Ovary (tissue), 9 donors: ENCODE data around the gene MTHFD2. TPM values are rescaled to one million over a fixed set of nuclear protein-coding genes. Genes with fewer than 3 reads are reported as not detected.

Source experiments
- DNase-seq, 5 donors: peaks; one replicate each; pipeline ENCODE4 v3.0.0-alpha.2; 2019 to 2020
- H3K27ac ChIP-seq, 2 donors: fragments of 200-600 bp; one replicate each; pipeline versions ENCODE4 v1.5.1 to v1.8.0; 2019 to 2022
- H3K27me3 ChIP-seq: fragments of 200-600 bp; one replicate; pipeline ENCODE4 v1.8.0; 2022
- H3K36me3 ChIP-seq: fragments of 200-600 bp; sonication (generic); one replicate; pipeline ENCODE4 v1.5.1; 2019
- H3K4me1 ChIP-seq: one replicate; pipeline ENCODE4 v1.8.1; 2013; ENCODE audit warnings: mild to moderate bottlenecking, moderate library complexity; ENCODE audit not compliant: insufficient read depth
- H3K4me3 ChIP-seq: fragments of 200-600 bp; sonication (generic); one replicate; pipeline ENCODE4 v1.5.1; 2017
- H3K9me3 ChIP-seq, 2 donors: fragments of 200-600 bp in 1 of 2; sonication (generic) in 1 of 2; one replicate each; pipeline versions ENCODE4 v1.5.1 to v1.8.1; 2013 to 2019; ENCODE audit warnings: mild to moderate bottlenecking in 1 of 2, moderate library complexity in 1 of 2
- EP300 ChIP-seq: sonication (generic); formaldehyde crosslinking; IDR thresholded peaks from one replicate; pipeline ENCODE4 v1.6.1; 2017; ENCODE audit warnings: antibody characterized with exemption
- POLR2A ChIP-seq: fragments of 450-650 bp; IDR thresholded peaks from one replicate; pipeline ENCODE4 v1.6.1; 2017; ENCODE audit warnings: antibody characterized with exemption, mild to moderate bottlenecking, moderate library complexity
- WGBS, 3 donors: extraction: QIAGEN DNeasy Blood & Tissue Kit in 1 of 3; methylation state at CpG; one replicate each; pipeline versions ENCODE4 v1.1.5 to v1.1.7; 2013 to 2017; 5-methylcytosine and 5-hydroxymethylcytosine counted together
- intact Hi-C, 4 donors: fragments of 100-400 bp; cut with DNase I; formaldehyde crosslinking; loops; one replicate each; pipeline versions ENCODE4 v1.11.0 to v1.15.1; 2022 to 2023
- polyA plus RNA-seq, 2 donors: library from polyadenylated mRNA; stranded (reverse); fragments of 200-250 nt in 1 of 2; fragments of 350-450 nt in 1 of 2; fragmentation: Illumina TruSeq in 1 of 2; extraction: RNeasy Lipid Tissue Mini Kit (QIAGEN cat#74804) in 1 of 2; gene quantifications; one replicate each; pipeline ENCODE4 v1.2.3, GENCODE V29; 2013 to 2014
- total RNA-seq, 7 donors: library from RNA; depleted of rRNA in 2 of 7; stranded (reverse); fragments of >200 nt in 2 of 7; fragmentation: NEBNext Ultra II Directional in 3 of 7; extraction: Animal tissue kit (Norgen Biotek cat#: 25700) in 3 of 7; gene quantifications; one replicate each; pipeline versions ENCODE4 v1.1.0 to v1.2.4, GENCODE V29; 2016 to 2023
- TF ChIP-seq, protein P1 (sequence below), 3 donors: fragments of 450-650 bp in 2 of 3; fragments of 200-600 bp in 1 of 3; IDR thresholded peaks; one replicate each; pipeline versions ENCODE4 v1.5.1 to v1.8.0; 2016 to 2022; ENCODE audit warnings: antibody characterized with exemption in 3 of 3, mild to moderate bottlenecking in 1 of 3
- donor health status: DM: no; HTN: no; CAD: no; lungs with moderate emphysema.
- donor health status: DM: no; HTN: no; CAD: no.
- donor health status: Bipolar disorder and iron deficiency.
- donor health status: DM: yes; HTN: yes; CAD: no.
- donor health status: DM: no; HTN: no; CAD: no.
- donor health status: DM: yes; HTN: yes; CAD: no.

Gene MTHFD2
- total and polyA plus RNA-seq, 9 donors = 6.5 to 229 (median 22.3) TPM

DNA sequence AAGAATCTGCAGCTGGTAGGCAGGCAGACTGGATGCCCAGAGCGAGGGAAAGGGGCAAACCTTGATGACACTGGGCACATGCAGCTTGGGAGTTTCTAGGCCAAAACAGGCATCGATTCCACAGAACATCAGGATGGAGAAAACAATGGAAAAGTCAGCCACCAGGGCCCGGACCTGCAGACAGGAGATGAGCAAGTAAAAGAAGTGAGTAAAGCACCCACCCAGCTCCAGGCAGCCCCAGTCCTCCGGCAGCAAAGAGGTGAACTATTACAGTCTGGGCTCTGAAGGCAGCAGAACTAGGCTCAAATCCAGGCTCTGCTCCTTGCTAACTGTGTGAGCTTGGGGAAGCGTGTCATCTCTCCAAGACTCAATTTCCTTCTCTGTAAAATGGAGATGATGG lies 36.6 kb downstream of the MTHFD2 start:
- H3K27me3 ChIP-seq = no peaks in the 10 kb centered on the region
- intact Hi-C loops = no loop called here

GRCh38 chr2:74238879-74239278 lies 40.5 kb downstream of the MTHFD2 start:
- intact Hi-C loops = no loop called here
- TF ChIP-seq EP300 (no peak), POLR2A (no peak)
- TF ChIP-seq, protein P1, sequence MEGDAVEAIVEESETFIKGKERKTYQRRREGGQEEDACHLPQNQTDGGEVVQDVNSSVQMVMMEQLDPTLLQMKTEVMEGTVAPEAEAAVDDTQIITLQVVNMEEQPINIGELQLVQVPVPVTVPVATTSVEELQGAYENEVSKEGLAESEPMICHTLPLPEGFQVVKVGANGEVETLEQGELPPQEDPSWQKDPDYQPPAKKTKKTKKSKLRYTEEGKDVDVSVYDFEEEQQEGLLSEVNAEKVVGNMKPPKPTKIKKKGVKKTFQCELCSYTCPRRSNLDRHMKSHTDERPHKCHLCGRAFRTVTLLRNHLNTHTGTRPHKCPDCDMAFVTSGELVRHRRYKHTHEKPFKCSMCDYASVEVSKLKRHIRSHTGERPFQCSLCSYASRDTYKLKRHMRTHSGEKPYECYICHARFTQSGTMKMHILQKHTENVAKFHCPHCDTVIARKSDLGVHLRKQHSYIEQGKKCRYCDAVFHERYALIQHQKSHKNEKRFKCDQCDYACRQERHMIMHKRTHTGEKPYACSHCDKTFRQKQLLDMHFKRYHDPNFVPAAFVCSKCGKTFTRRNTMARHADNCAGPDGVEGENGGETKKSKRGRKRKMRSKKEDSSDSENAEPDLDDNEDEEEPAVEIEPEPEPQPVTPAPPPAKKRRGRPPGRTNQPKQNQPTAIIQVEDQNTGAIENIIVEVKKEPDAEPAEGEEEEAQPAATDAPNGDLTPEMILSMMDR (IDR thresholded peaks at IDR 0.05) = no peak

More for the DNA sequence above, 36.6 kb downstream of the MTHFD2 start:
- H3K4me1 ChIP-seq = no peaks in the 10 kb centered on the region
- DNase-seq = peak in 1 of 5 donors; percentile 1
- H3K4me3 ChIP-seq = no peak overlapping the region
- 93 to 96% (median 94%) methylated on average over 5 of the region's 5 CpGs for WGBS, 3 donors
- H3K36me3 ChIP-seq = no peaks in the 10 kb centered on the region
- TF ChIP-seq POLR2A (no peak), EP300 (no peak)
- TF ChIP-seq, protein P1 (IDR thresholded peaks at IDR 0.05) = no peak
- no peak overlapping the region for H3K27ac ChIP-seq
- H3K9me3 ChIP-seq = no peaks in the 10 kb centered on the region

DNA sequence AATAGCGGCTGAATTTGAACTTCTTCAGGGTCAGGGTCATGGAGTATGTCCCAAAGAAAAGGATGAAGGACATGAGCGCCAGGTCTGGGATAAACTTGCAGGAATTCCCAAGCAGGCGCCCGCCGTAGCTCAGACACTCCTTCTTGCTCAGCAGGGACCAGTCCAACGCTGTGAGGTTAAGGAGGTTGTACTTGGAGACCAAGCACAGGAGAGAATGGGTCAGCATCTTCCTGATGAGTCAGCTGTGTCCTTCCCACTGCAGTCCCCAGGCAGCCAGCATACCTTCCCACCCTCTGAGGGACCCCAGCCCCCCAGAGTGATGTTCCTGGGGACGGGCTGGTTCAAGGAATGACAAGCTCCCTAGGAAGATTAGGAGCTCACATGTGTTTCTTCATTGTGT lies 40.9 kb downstream of the MTHFD2 start:
- intact Hi-C loops = no loop called here
- H3K27ac ChIP-seq = no peak overlapping the region
- no peaks in the 10 kb centered on the region for H3K9me3 ChIP-seq
- DNase-seq = no peak
- WGBS, 3 donors = 83 to 87% (median 85%) methylated on average over 7 of the region's 7 CpGs
- no peaks in the 10 kb centered on the region for H3K36me3 ChIP-seq
- TF ChIP-seq, protein P1 (IDR thresholded peaks at IDR 0.05) = no peak
- TF ChIP-seq EP300 (no peak), POLR2A (no peak)
- H3K4me3 ChIP-seq = no peak overlapping the region
- no peaks in the 10 kb centered on the region for H3K27me3 ChIP-seq
- H3K4me1 ChIP-seq = no peaks in the 10 kb centered on the region

More at GRCh38 chr2:74238879-74239278, 40.5 kb downstream of the MTHFD2 start:
- H3K4me3 ChIP-seq = no peak overlapping the region
- no peak overlapping the region for H3K27ac ChIP-seq
- WGBS, 3 donors = 88 to 96% (median 89%) methylated on average over 2 of the region's 2 CpGs
- H3K27me3 ChIP-seq = no peaks in the 10 kb centered on the region
- H3K9me3 ChIP-seq = no peaks in the 10 kb centered on the region
- H3K4me1 ChIP-seq = no peaks in the 10 kb centered on the region
- H3K36me3 ChIP-seq = no peaks in the 10 kb centered on the region
- DNase-seq = no peak

- intact Hi-C loops = no loop called here
- 78 to 86% (median 84%) methylated on average over 7 of the region's 7 CpGs for WGBS, 3 donors
Observed at GRCh38 chr2:74242354-74243071, 44.1 kb downstream of the MTHFD2 start.

More at GRCh38 chr2:74242354-74243071, 44.1 kb downstream of the MTHFD2 start:
- H3K36me3 ChIP-seq = no peaks in the 10 kb centered on the region
- no peaks in the 10 kb centered on the region for H3K9me3 ChIP-seq
- TF ChIP-seq, protein P1 (IDR thresholded peaks at IDR 0.05) = no peak
- TF ChIP-seq EP300 = no peak
- no peak for TF ChIP-seq POLR2A
- H3K4me3 ChIP-seq = no peak overlapping the region
- H3K27ac ChIP-seq = no peak overlapping the region
- no peak for DNase-seq
- H3K27me3 ChIP-seq = no peaks in the 10 kb centered on the region
- no peaks in the 10 kb centered on the region for H3K4me1 ChIP-seq
